Activated naive CD8-positive, alpha-beta T cell treated with anti-CD3 and anti-CD28 coated beads, Interleukin-2, amount 10 ng/mL, durations not matched to agents 7 days and 5 days (primary cell): Measurements from ENCODE around the gene MRPL52. TPM values are rescaled to one million over a fixed set of nuclear protein-coding genes. Genes with fewer than 3 reads are reported as not detected.
"Not testable (repeated sequence)": the region's sequence is repeated elsewhere in the genome, so short reads cannot be mapped to it uniquely, and the experiment has no call there.

Source experiments
- ATAC-seq: fragments of 150-1000 bp; cut with Tn5 transposase; one replicate; pipeline ENCODE4 v1.10.0; 2021; ENCODE audit warnings: low read depth, moderate library complexity
- POLR2A ChIA-PET: fragments of 350-600 bp; sonication (Branson Sonifier 250); formaldehyde crosslinking; loops from one replicate; lab custom pipeline; 2021; ENCODE audit warnings: antibody characterized with exemption; lab: Charles Lee
- DNase-seq: peaks from one replicate; pipeline ENCODE4 v3.0.0; 2021
- H3K27ac Mint-ChIP-seq: one replicate; pipeline ENCODE4 v1.8.0; 2022; ENCODE audit warnings: mild to moderate bottlenecking, mixed read lengths
- H3K27me3 Mint-ChIP-seq: one replicate; pipeline ENCODE4 v1.8.0; 2022; ENCODE audit warnings: mild to moderate bottlenecking, moderate library complexity, mixed read lengths
- H3K36me3 Mint-ChIP-seq: one replicate; pipeline ENCODE4 v1.8.0; 2021; ENCODE audit warnings: mild to moderate bottlenecking, mixed read lengths
- H3K4me1 Mint-ChIP-seq: one replicate; pipeline ENCODE4 v1.8.0; 2021; ENCODE audit warnings: mixed read lengths
- H3K4me3 Mint-ChIP-seq: one replicate; pipeline ENCODE4 v1.8.0; 2022; ENCODE audit warnings: mild to moderate bottlenecking, moderate library complexity, mixed read lengths
- H3K9me3 Mint-ChIP-seq: one replicate; pipeline ENCODE4 v1.8.0; 2021; ENCODE audit warnings: mixed read lengths
- total RNA-seq, 2 experiments: library from RNA; stranded (reverse); gene quantifications; one replicate each; pipeline ENCODE4 v1.2.3, GENCODE V29; 2021

Gene MRPL52
- total RNA-seq, 2 experiments from 2014 or later, result 76.6 to 86.5 TPM

GRCh38 chr14:22798528-22798927, 31.2 kb upstream of the MRPL52 start:
- Mint-ChIP-seq H3K9me3 (no peaks in the 10 kb centered on the region), H3K27me3 (peaks cover 34% of the 10 kb centered on the region), H3K4me3 (no peak overlapping the region), H3K4me1 (no peaks in the 10 kb centered on the region), H3K36me3 (no peaks in the 10 kb centered on the region), H3K27ac (no peak overlapping the region)
- DNase-seq (no peak), ATAC-seq (no peak)
- POLR2A ChIA-PET, result no interaction called here

- Mint-ChIP-seq H3K27me3 (peaks cover 32% of the 10 kb centered on the region), H3K27ac (no peak overlapping the region), H3K4me3 (no peak overlapping the region), H3K4me1 (no peaks in the 10 kb centered on the region), H3K9me3 (no peaks in the 10 kb centered on the region), H3K36me3 (no peaks in the 10 kb centered on the region)
- POLR2A ChIA-PET, result no interaction called here
- ATAC-seq (no peak), DNase-seq (no peak)
These were observed 29.3 kb upstream of the MRPL52 start for GRCh38 chr14:22800346-22800745.

GRCh38 chr14:22801716-22802115, 28.0 kb upstream of the MRPL52 start:
- ATAC-seq, result no peak
- H3K4me1 Mint-ChIP-seq, result no peaks in the 10 kb centered on the region
- POLR2A ChIA-PET, result interaction anchor here (1.2 kb wide), 1 partner anchor 35 kb away, joined by 3 read pairs; the partner anchor contains the start of gene OXA1L
- H3K27me3 Mint-ChIP-seq, result peaks cover 32% of the 10 kb centered on the region
- H3K9me3 Mint-ChIP-seq, result no peaks in the 10 kb centered on the region
- H3K4me3 Mint-ChIP-seq, result no peak overlapping the region
- H3K27ac Mint-ChIP-seq, result no peak overlapping the region
- no peaks in the 10 kb centered on the region for H3K36me3 Mint-ChIP-seq
- no peak for DNase-seq

- POLR2A ChIA-PET, result interaction anchor here (0.7 to 1.2 kb wide), 2 partner anchors 8 to 36 kb away, joined by 3 to 5 read pairs; partner anchors contain the start of gene OXA1L
- no peak for DNase-seq
- Mint-ChIP-seq H3K27ac (no peak overlapping the region), H3K9me3 (no peaks in the 10 kb centered on the region), H3K4me3 (no peak overlapping the region), H3K36me3 (no peaks in the 10 kb centered on the region), H3K4me1 (no peaks in the 10 kb centered on the region), H3K27me3 (peaks cover 32% of the 10 kb centered on the region)
- ATAC-seq, result no peak
These were observed 26.6 kb upstream of the MRPL52 start for GRCh38 chr14:22802860-22803686.

- DNase-seq, result no peak
- Mint-ChIP-seq H3K4me3 (no peak overlapping the region), H3K27me3 (peaks cover 30% of the 10 kb centered on the region), H3K27ac (no peak overlapping the region), H3K36me3 (no peaks in the 10 kb centered on the region), H3K9me3 (no peaks in the 10 kb centered on the region), H3K4me1 (no peaks in the 10 kb centered on the region)
- no peak for ATAC-seq
- POLR2A ChIA-PET, result interaction anchor here (0.7 to 1.0 kb wide), 2 partner anchors 8 to 37 kb away, joined by 3 to 5 read pairs; partner anchors contain the start of gene OXA1L
These were observed 26.1 kb upstream of the MRPL52 start for GRCh38 chr14:22803687-22803974.

GRCh38 chr14:22805235-22805634, 24.5 kb upstream of the MRPL52 start:
- H3K36me3 Mint-ChIP-seq, DNase-seq, H3K4me1 Mint-ChIP-seq, H3K27ac Mint-ChIP-seq, POLR2A ChIA-PET, H3K4me3 Mint-ChIP-seq, ATAC-seq, H3K9me3 Mint-ChIP-seq: not testable (repeated sequence)
- peaks cover 18% of the 10 kb centered on the region for H3K27me3 Mint-ChIP-seq

GRCh38 chr14:22807432-22808087, 22.1 kb upstream of the MRPL52 start:
- peaks cover 20% of the 10 kb centered on the region for H3K27me3 Mint-ChIP-seq
- H3K9me3 Mint-ChIP-seq, result no peaks in the 10 kb centered on the region
- H3K4me1 Mint-ChIP-seq, result peaks cover 4% of the 10 kb centered on the region
- no peak overlapping the region for H3K27ac Mint-ChIP-seq
- ATAC-seq (no peak), DNase-seq (no peak)
- POLR2A ChIA-PET, result interaction anchor here (0.7 kb wide), 1 partner anchor 152 kb away, joined by 6 read pairs; no protein-coding TSS in a partner anchor
- no peak overlapping the region for H3K4me3 Mint-ChIP-seq
- no peaks in the 10 kb centered on the region for H3K36me3 Mint-ChIP-seq

GRCh38 chr14:22808388-22809209, 21.1 kb upstream of the MRPL52 start:
- POLR2A ChIA-PET, result no interaction called here
- Mint-ChIP-seq H3K4me1 (peaks cover 4% of the 10 kb centered on the region), H3K9me3 (no peaks in the 10 kb centered on the region), H3K27ac (no peak overlapping the region), H3K4me3 (no peak overlapping the region), H3K27me3 (peaks cover 12% of the 10 kb centered on the region), H3K36me3 (no peaks in the 10 kb centered on the region)
- no peak for DNase-seq
- no peak for ATAC-seq

- Mint-ChIP-seq H3K4me3 (no peak overlapping the region), H3K9me3 (no peaks in the 10 kb centered on the region), H3K27me3 (peaks cover 10% of the 10 kb centered on the region), H3K36me3 (no peaks in the 10 kb centered on the region), H3K27ac (no peak overlapping the region), H3K4me1 (peaks cover 14% of the 10 kb centered on the region)
- POLR2A ChIA-PET, result interaction anchor here (0.6 kb wide), 2 partner anchors 8 to 43 kb away, joined by 4 to 5 read pairs; no protein-coding TSS in a partner anchor
- no peak for DNase-seq
- ATAC-seq, result no peak
These were observed 18.0 kb upstream of the MRPL52 start for GRCh38 chr14:22811722-22812121.

GRCh38 chr14:22812744-22813143, 16.9 kb upstream of the MRPL52 start:
- no peak for ATAC-seq
- POLR2A ChIA-PET, result interaction anchor here (1.1 kb wide), 1 partner anchor 18 kb away, joined by 3 read pairs; no protein-coding TSS in a partner anchor
- DNase-seq, result no peak
- Mint-ChIP-seq H3K4me1 (peaks cover 14% of the 10 kb centered on the region), H3K9me3 (no peaks in the 10 kb centered on the region), H3K27me3 (peaks cover 10% of the 10 kb centered on the region), H3K27ac (no peak overlapping the region), H3K36me3 (no peaks in the 10 kb centered on the region), H3K4me3 (no peak overlapping the region)

- no peaks in the 10 kb centered on the region for H3K9me3 Mint-ChIP-seq
- DNase-seq (no peak), ATAC-seq (no peak)
- peaks cover 14% of the 10 kb centered on the region for H3K4me1 Mint-ChIP-seq
- POLR2A ChIA-PET, result interaction anchor here (1.1 kb wide), 1 partner anchor 17 kb away, joined by 3 read pairs; no protein-coding TSS in a partner anchor
- no peaks in the 10 kb centered on the region for H3K36me3 Mint-ChIP-seq
- H3K27ac Mint-ChIP-seq, result no peak overlapping the region
- peaks cover 10% of the 10 kb centered on the region for H3K27me3 Mint-ChIP-seq
- H3K4me3 Mint-ChIP-seq, result no peak overlapping the region
These were observed 16.5 kb upstream of the MRPL52 start for GRCh38 chr14:22813145-22813544.

GRCh38 chr14:22814373-22814772, 15.3 kb upstream of the MRPL52 start:
- no peak for ATAC-seq
- no peak for DNase-seq
- H3K4me3 Mint-ChIP-seq, result no peak overlapping the region
- no peak overlapping the region for H3K27ac Mint-ChIP-seq
- peaks cover 15% of the 10 kb centered on the region for H3K27me3 Mint-ChIP-seq
- peaks cover 16% of the 10 kb centered on the region for H3K4me1 Mint-ChIP-seq
- POLR2A ChIA-PET, result interaction anchor here (0.7 kb wide), 1 partner anchor 7 kb away, joined by 3 read pairs; no protein-coding TSS in a partner anchor
- no peaks in the 10 kb centered on the region for H3K9me3 Mint-ChIP-seq
- no peaks in the 10 kb centered on the region for H3K36me3 Mint-ChIP-seq
